ENCODE measurements around the gene FLNC. TPM values are rescaled to one million over a fixed set of nuclear protein-coding genes. Genes with fewer than 3 reads are reported as not detected.

FLNC gene
- polyA plus RNA-seq, 2 of the 4 experiments (the other 2 are of a cell fraction): 0.43 to 3.4 TPM

DNA sequence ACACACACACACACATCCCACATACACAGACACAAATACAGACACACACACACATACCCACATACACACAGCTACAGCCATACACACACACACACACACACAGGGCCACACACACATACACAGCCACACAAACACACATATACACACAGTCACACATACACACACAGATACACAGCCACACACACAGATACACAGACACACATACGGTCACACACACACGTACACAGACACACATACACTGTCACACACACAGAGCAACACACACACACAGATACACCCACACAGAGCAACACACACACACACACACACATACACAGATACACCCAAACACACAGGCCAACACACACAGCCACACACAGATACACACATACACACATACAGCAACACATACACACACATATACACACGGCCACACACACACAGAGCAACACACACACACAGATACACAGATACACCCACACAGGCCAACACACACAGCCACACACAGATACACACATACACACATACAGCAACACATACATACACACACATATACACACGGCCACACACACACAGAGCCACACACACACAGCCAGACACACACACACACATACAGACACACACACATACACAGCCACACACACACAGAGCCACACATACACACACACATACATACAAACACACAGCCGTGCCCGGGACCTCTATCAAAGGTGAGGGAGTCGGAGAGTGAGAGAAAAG, 58.0 kb downstream of the FLNC start:
- 77% methylated on average over 7 of the region's 7 CpGs for WGBS (ENCODE audit: missing lambda C conversion rate)
- Histone ChIP-seq H3K4me3 (no peak overlapping the region), H3K4me1 (no peaks in the 10 kb centered on the region; the same call in 2 of the 3 replicates), H3K4me2 (no peak overlapping the region), H3K27ac (no peak overlapping the region), H3K9me3 (no peaks in the 10 kb centered on the region)
- FAIRE-seq: no peak
- DNase-seq (ENCODE audit: low read depth in 1 of 2, low spot score in 1 of 2): no peak
- POLR2A ChIA-PET: no interaction called here
- CTCF ChIA-PET: no interaction called here
- TF ChIP-seq RCOR1 (IDR thresholded peaks at IDR 0.05; ENCODE audit: low read depth, low read length) (no peak), MAZ (IDR thresholded peaks at IDR 0.05; ENCODE audit: borderline replicate concordance, low read depth, low read length) (no peak), HOXB5 (CRISPR knock-in tag; IDR thresholded peaks at IDR 0.05) (no peak), CBX8 (IDR thresholded peaks at IDR 0.05) (no peak), HDAC2 (IDR thresholded peaks at IDR 0.05) (no peak), KDM5A (IDR thresholded peaks at IDR 0.05) (no peak), KDM1A (IDR thresholded peaks at IDR 0.05; ENCODE audit: low read depth) (no peak), SREBF2 (IDR thresholded peaks at IDR 0.05) (no peak)
- TF ChIP-seq, protein P1, sequence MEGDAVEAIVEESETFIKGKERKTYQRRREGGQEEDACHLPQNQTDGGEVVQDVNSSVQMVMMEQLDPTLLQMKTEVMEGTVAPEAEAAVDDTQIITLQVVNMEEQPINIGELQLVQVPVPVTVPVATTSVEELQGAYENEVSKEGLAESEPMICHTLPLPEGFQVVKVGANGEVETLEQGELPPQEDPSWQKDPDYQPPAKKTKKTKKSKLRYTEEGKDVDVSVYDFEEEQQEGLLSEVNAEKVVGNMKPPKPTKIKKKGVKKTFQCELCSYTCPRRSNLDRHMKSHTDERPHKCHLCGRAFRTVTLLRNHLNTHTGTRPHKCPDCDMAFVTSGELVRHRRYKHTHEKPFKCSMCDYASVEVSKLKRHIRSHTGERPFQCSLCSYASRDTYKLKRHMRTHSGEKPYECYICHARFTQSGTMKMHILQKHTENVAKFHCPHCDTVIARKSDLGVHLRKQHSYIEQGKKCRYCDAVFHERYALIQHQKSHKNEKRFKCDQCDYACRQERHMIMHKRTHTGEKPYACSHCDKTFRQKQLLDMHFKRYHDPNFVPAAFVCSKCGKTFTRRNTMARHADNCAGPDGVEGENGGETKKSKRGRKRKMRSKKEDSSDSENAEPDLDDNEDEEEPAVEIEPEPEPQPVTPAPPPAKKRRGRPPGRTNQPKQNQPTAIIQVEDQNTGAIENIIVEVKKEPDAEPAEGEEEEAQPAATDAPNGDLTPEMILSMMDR (IDR thresholded peaks at IDR 0.05): no peak
- TF ChIP-seq, protein P2, sequence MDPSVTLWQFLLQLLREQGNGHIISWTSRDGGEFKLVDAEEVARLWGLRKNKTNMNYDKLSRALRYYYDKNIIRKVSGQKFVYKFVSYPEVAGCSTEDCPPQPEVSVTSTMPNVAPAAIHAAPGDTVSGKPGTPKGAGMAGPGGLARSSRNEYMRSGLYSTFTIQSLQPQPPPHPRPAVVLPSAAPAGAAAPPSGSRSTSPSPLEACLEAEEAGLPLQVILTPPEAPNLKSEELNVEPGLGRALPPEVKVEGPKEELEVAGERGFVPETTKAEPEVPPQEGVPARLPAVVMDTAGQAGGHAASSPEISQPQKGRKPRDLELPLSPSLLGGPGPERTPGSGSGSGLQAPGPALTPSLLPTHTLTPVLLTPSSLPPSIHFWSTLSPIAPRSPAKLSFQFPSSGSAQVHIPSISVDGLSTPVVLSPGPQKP (IDR thresholded peaks at IDR 0.05; ENCODE audit: low read depth, low read length): no peak
- TF ChIP-seq, protein P3, sequence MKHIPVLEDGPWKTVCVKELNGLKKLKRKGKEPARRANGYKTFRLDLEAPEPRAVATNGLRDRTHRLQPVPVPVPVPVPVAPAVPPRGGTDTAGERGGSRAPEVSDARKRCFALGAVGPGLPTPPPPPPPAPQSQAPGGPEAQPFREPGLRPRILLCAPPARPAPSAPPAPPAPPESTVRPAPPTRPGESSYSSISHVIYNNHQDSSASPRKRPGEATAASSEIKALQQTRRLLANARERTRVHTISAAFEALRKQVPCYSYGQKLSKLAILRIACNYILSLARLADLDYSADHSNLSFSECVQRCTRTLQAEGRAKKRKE (CRISPR knock-in tag; IDR thresholded peaks at IDR 0.05; ENCODE audit: low read depth): no peak
- no peak for ATAC-seq

DNA sequence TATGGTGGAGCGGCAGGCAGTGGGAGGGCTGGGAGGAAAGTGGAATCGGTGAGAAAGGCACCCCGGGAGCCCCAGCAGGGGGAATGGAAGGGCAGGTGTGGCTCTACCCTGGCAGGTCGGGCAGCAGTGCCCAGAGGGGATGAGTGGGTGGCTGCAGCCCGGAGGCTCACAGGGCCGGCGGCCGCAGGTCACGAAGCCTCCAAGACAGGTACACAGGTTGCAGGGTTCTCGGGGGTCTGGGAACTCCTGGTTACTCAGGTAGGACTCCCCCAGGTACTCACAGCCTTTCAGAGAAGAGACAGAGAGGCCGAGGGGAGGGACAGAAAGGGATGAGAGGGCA, 58.5 kb downstream of the FLNC start:
- no peak for DNase-seq (ENCODE audit: low read depth in 1 of 2, low spot score in 1 of 2)
- no peak overlapping the region for H3K27ac ChIP-seq
- ATAC-seq: no peak
- no peak overlapping the region for H3K4me3 ChIP-seq
- no peaks in the 10 kb centered on the region; the same call in 2 of the 3 replicates for H3K4me1 ChIP-seq
- 77% methylated on average over 10 of the region's 11 CpGs for WGBS (ENCODE audit: missing lambda C conversion rate)
- POLR2A ChIA-PET: no interaction called here
- CTCF ChIA-PET: no interaction called here
- FAIRE-seq: no peak
- H3K9me3 ChIP-seq: no peaks in the 10 kb centered on the region
- H3K4me2 ChIP-seq: no peak overlapping the region
- TF ChIP-seq, protein P1 (IDR thresholded peaks at IDR 0.05): no peak
- TF ChIP-seq, protein P4, sequence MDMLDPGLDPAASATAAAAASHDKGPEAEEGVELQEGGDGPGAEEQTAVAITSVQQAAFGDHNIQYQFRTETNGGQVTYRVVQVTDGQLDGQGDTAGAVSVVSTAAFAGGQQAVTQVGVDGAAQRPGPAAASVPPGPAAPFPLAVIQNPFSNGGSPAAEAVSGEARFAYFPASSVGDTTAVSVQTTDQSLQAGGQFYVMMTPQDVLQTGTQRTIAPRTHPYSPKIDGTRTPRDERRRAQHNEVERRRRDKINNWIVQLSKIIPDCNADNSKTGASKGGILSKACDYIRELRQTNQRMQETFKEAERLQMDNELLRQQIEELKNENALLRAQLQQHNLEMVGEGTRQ (IDR thresholded peaks at IDR 0.05): no peak
- TF ChIP-seq ESRRA (IDR thresholded peaks at IDR 0.05; ENCODE audit: borderline replicate concordance, low read length): no peak
- TF ChIP-seq, protein P5, sequence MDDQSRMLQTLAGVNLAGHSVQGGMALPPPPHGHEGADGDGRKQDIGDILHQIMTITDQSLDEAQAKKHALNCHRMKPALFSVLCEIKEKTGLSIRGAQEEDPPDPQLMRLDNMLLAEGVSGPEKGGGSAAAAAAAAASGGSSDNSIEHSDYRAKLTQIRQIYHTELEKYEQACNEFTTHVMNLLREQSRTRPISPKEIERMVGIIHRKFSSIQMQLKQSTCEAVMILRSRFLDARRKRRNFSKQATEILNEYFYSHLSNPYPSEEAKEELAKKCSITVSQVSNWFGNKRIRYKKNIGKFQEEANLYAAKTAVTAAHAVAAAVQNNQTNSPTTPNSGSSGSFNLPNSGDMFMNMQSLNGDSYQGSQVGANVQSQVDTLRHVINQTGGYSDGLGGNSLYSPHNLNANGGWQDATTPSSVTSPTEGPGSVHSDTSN (IDR thresholded peaks at IDR 0.05): no peak
- no peak for TF ChIP-seq ZNF302 (CRISPR knock-in tag; IDR thresholded peaks at IDR 0.05)
- TF ChIP-seq, protein P6, sequence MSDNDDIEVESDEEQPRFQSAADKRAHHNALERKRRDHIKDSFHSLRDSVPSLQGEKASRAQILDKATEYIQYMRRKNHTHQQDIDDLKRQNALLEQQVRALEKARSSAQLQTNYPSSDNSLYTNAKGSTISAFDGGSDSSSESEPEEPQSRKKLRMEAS (IDR thresholded peaks at IDR 0.05): no peak
- TF ChIP-seq SREBF2 (IDR thresholded peaks at IDR 0.05): no peak
- TF ChIP-seq RNF2 (IDR thresholded peaks at IDR 0.05; ENCODE audit: borderline replicate concordance, low read depth): no peak
- TF ChIP-seq FOSL2 (IDR thresholded peaks at IDR 0.05): no peak
- TF ChIP-seq FOSL2 (CRISPR knock-in tag; IDR thresholded peaks at IDR 0.05): no peak
- TF ChIP-seq BHLHE40 (IDR thresholded peaks at IDR 0.05; ENCODE audit: low read depth, low read length): no peak
- TF ChIP-seq CBX8 (IDR thresholded peaks at IDR 0.05): no peak
- TF ChIP-seq POLR2AphosphoS2 (conservative IDR thresholded peaks at IDR 0.05; ENCODE audit: low read length): no peak
- TF ChIP-seq, protein P2 (IDR thresholded peaks at IDR 0.05; ENCODE audit: low read depth, low read length): no peak
- TF ChIP-seq RCOR1 (IDR thresholded peaks at IDR 0.05; ENCODE audit: low read depth, low read length): no peak
- no peak for TF ChIP-seq CBX2 (IDR thresholded peaks at IDR 0.05; ENCODE audit: borderline replicate concordance, low read depth)
- no peak for TF ChIP-seq PHF8 (IDR thresholded peaks at IDR 0.05; ENCODE audit: borderline replicate concordance, low read depth)
- TF ChIP-seq CHD4 (IDR thresholded peaks at IDR 0.05; ENCODE audit: borderline replicate concordance): no peak
- TF ChIP-seq RARB (CRISPR knock-in tag; IDR thresholded peaks at IDR 0.05): no peak
